GM21737 (cell line): ENCODE data around the gene NOXA1.

Experiments used
- ATAC-seq: cut with Tn5 transposase; IDR thresholded peaks from one replicate; pipeline ENCODE4 v1.9.1; 2021; ENCODE audit warnings: mild to moderate bottlenecking, moderate library complexity; ENCODE audit not compliant: unreplicated experiment

The NOXA1 gene

GRCh38 chr9:137426018-137426681, 3.0 kb downstream of the NOXA1 start:
- no peak for ATAC-seq

DNA sequence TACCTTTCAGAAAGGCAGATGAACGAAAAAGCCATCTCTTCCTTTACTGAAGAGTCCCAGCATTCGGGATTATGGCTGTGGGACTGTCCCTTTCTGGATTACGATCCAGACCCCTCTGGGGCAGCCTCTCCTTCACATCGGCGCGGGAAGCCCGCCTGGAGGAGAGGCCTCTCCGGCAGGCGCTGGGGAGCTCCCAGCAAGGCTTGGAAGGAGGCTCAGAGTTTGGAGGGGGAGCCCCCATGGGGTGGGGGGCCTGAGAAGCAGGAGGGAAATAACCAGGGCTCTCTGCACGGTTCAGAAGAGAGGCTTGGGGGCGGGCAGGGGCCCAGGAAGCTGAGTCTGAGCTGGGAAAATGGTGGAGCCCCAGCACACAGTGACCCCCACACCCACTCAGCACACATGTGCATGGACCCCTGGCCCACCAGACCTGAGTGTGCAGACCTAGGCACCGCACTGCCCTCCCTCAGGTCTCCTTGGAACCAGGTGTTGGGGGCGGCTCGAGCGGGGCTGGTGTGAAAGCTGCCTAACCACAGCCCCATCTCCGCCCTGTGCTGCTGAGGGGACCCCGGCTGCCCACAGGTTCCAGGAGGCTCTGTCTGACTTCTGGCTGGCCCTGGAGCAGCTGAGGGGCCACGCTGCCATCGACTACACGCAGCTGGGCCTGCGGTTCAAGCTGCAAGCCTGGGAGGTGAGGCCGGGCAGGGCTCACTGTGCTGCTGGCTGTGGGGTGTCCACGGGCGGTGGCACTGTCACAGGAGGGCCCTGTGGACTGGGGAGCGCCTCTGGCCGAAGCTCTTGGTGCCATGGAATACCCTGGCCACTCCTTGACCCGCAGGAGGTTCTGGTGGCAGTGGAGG, 4.5 kb downstream of the NOXA1 start:
- ATAC-seq, result no peak

DNA sequence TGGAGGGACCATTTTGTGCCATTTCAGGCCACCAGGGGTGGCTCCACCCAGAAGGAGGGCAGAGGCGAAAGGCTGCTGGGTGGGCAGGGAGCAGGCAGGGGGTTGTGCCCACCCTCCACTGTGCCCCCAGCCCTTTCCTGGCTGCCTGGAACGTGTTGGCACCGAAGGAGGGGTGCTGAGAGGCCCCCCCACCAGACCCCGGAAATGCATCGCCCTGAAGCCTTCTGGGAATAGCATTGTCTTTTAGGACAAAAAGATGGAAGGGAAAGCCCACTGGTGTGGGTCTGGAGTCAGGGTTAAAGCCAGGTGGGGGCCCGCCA, 5.1 kb downstream of the NOXA1 start:
- ATAC-seq, result no peak

GRCh38 chr9:137428841-137429545, 5.8 kb downstream of the NOXA1 start:
- ATAC-seq, result no peak

GRCh38 chr9:137429546-137429890, 6.3 kb downstream of the NOXA1 start:
- no peak for ATAC-seq

DNA sequence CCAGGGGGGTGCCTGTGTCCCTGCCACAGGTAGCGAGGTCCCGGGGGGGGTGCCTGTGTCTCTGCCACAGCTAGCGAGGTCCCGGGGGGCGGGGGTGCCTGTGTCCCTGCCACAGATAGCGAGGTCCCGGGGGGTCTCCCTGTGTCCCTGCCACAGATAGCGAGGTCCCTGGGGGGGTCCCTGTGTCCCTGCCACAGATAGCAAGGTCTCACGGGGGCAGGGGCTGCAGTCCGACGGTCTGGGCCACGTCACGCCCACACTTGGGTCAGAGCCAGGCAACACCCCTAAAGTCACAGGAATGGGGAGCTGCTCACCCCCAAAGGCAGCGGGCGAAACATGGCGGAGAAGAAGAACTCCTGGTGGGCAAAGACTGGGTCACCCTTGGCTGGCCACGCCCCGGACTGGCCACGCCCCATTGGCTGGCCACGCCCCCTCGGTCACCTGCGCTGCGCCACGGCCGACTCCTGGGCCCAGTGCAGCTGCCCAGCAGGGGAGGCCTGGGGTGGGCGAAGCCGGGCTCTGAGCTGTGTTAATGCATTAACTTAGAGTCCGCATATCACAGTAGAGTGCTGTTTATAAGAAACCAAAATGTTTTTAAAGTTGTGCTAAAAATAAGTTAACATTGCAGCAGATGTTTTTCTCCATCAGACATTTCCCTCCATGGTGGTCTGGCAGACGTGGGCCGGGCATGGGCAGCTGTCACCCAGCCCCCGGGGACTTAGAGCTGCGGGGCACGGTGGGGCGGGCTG, 7.0 kb downstream of the NOXA1 start:
- ATAC-seq, result no peak

DNA sequence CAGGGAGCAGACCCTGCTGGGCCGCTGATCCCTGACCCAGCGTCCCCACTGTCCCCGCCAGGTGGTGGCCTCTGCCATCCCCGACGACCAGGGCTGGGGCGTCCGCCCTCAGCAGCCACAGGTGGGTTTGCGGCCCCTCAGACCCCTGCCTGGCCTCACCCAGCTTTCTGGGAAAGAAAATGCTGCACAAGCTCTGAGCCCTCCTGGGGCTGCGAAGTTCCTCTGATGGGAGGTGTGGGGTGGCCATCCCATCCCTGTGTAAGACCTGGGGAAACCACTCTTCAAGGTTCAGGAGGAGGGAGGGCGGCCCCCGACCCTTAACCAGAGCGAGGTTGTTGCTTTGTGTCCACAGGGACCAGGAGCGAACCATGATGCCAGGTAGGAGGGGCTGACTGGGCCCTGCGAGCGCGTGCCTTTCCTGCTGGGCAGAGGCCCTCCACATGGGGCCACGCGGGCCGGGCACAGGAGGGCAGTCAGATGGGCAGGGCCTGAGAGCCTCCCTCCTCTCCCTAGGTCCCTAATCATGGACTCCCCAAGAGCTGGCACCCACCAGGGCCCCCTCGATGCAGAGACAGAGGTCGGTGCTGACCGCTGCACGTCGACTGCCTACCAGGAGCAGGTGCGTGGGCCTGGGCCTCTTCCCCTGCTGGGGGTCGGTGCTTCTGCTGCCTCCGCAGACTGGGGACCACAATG, 7.7 kb downstream of the NOXA1 start:
- no peak for ATAC-seq

GRCh38 chr9:137431416-137431931, 8.3 kb downstream of the NOXA1 start:
- no peak for ATAC-seq

- no peak for ATAC-seq
Observed at GRCh38 chr9:137432687-137433348, 9.6 kb downstream of the NOXA1 start.

DNA sequence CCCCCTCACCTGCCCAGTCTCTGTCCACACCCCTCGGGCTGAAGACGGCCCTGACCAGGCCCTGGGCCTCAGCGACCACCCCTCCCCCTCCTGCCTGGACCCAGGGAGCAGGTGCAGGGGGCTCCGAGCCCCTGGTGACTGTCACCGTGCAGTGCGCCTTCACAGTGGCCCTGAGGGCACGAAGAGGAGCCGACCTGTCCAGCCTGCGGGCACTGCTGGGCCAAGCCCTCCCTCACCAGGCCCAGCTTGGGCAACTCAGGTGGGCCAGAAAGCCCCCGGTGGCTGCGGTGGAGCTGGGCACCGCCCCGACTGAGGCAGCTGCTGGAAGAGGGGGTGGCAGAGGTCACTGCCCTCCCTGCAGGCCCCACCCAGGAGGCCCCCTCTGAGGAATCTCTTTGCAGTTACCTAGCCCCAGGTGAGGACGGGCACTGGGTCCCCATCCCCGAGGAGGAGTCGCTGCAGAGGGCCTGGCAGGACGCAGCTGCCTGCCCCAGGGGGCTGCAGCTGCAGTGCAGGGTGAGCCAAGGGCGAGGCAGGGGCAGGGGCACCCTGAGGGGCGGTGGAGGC, 10.2 kb downstream of the NOXA1 start:
- ATAC-seq, result no peak

DNA sequence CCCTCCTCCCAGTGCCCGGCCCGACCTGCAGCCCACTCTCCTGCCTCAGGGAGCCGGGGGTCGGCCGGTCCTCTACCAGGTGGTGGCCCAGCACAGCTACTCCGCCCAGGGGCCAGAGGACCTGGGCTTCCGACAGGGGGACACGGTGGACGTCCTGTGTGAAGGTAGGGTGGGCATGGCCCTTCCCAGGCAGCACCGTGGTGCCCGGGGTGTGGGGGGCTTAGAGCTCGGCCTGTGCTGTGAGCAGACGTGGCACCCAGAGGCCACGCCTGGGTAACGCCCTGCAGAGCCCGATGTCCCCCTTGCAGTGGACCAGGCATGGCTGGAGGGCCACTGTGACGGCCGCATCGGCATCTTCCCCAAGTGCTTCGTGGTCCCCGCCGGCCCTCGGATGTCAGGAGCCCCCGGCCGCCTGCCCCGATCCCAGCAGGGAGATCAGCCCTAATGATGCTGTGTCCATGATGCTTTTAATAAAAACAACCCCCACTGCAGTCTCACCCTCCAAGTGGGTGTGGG, 10.8 kb downstream of the NOXA1 start:
- ATAC-seq, result no peak

- no peak for ATAC-seq
Observed at GRCh38 chr9:137434498-137435380, 11.5 kb downstream of the NOXA1 start.

- no peak for ATAC-seq
Observed at GRCh38 chr9:137435381-137435891, 12.2 kb downstream of the NOXA1 start.

DNA sequence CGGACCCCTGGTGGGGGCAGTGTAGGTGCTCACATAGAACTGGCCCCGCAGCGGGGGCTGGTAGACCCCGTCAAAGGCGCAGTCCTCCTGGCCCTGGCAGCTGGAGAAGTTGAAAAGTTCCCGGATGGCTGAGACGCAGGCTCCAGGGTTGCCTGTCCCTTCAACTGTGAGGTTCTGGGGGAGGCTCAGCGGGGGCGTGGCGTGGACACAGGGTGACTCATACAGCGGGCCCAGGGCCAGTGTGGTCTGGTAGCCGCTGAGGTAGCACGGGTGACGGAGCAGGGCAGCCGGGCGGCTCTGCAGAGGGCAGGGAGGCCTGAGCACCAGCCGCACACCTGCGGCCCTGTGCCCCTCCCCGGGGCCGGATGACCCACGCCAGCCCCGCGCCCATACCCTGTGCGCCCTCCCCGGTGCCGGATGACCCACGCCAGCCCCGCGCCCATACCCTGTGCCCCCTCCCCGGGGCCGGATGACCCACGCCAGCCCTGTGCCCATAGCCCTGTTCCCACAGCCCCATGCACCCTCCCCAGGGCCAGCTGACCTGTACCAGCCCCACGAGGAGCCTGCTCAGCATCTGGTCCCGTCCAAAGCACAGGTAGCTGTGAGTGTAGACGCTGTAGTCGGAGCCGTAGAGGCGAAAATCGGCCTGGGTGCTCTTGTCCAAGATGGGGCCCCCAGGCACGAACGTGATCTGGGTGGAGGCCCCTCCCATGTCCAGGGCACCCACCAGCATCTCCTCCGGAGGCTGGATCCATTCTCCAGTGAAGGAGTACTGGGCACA, 13.0 kb downstream of the NOXA1 start:
- no peak for ATAC-seq

DNA sequence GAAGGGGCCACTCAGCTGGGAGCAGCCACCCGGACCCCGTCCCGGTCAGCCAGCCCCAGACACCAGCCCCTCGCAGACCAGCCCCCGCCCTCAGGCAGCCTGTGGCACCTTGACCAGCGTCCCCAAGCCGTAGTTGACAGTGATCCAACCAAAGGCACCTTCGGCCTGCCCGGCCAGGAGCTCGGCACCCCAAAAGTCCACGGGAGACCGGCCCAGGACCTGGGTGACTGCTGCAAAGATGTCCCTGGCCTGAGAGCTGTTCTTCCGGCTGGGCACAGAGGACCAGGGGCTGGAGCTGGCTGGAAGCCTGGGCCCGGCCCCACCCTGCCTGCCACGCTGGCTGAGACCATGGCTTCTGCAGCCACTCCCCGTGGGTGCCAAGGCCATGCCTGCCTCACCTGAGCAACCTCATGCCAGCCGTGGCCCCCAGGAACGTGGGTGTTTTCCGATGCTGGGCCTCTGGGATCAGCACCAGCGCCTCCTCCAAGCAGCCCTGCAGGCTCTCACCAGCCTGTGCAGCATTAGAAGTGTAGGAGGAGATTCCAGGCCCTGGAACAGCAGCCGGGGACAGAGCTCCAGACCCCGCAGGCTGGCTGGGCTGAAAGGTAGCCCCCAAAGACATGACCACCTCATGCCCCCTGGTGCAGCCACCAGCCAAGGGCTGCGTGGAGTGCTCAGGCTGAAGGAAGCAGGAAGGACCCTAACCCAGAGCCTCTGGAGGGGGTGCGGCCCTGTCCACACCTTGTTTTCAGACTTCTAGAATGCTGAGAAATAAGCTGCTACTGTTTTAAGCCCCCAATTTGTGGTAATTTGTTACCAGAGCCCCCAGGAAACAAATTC, 13.8 kb downstream of the NOXA1 start:
- no peak for ATAC-seq
